Thyroid gland (tissue), 4 donors: ENCODE measurements around the gene PPHLN1. TPM values are rescaled to one million over a fixed set of nuclear protein-coding genes. Genes with fewer than 3 reads are reported as not detected.

Source experiments
- DNase-seq, 2 donors: peaks; one replicate each; pipeline ENCODE4 v3.0.0-alpha.2; 2019
- H3K27ac ChIP-seq, 3 donors: fragments of 200-600 bp; sonication (generic); 1 replicate in 2 of 3; 2 replicates in 1 of 3; pipeline ENCODE4 v1.5.1; 2016 to 2019; ENCODE audit warnings: mild to moderate bottlenecking in 1 of 3, moderate library complexity in 1 of 3
- H3K27me3 ChIP-seq: fragments of 200-600 bp; sonication (generic); one replicate; pipeline ENCODE4 v1.5.1; 2019
- H3K36me3 ChIP-seq, 2 donors: fragments of 200-600 bp; sonication (generic); one replicate each; pipeline ENCODE4 v1.5.1; 2016 to 2019
- H3K4me1 ChIP-seq, 2 donors: fragments of 200-600 bp; sonication (generic); one replicate each; pipeline ENCODE4 v1.5.1; 2017 to 2019
- H3K4me3 ChIP-seq, 3 donors: fragments of 200-600 bp; sonication (generic); replicated peaks in 1 of 3; 1 replicate in 2 of 3; 2 replicates in 1 of 3; pipeline ENCODE4 v1.5.1; 2016; ENCODE audit warnings: mild to moderate bottlenecking in 1 of 3
- H3K9me3 ChIP-seq: fragments of 200-600 bp; sonication (generic); one replicate; pipeline ENCODE4 v1.5.1; 2017
- POLR2A ChIP-seq, 2 donors: fragments of 450-650 bp; IDR thresholded peaks; one replicate each; pipeline ENCODE4 v1.6.1; 2017; ENCODE audit warnings: antibody characterized with exemption in 2 of 2, mild to moderate bottlenecking in 2 of 2, moderate library complexity in 1 of 2
- WGBS, 2 donors: methylation state at CpG; one replicate each; pipeline ENCODE4 v1.1.5; 2017; 5-methylcytosine and 5-hydroxymethylcytosine counted together
- intact Hi-C: fragments of 100-400 bp; cut with DNase I; formaldehyde crosslinking; loops from one replicate; pipeline ENCODE4 v1.15.1; 2023
- total RNA-seq, 4 donors: library from RNA; depleted of rRNA; stranded (reverse); fragments of >200 nt; gene quantifications; one replicate each; pipeline ENCODE4 v1.2.3, GENCODE V29; 2016
- TF ChIP-seq, protein P1 (sequence below), 6 experiments: fragments of 200-600 bp in 3 of 6; fragments of 450-650 bp in 3 of 6; sonication (generic) in 3 of 6; IDR thresholded peaks; one replicate each; pipeline ENCODE4 v1.5.1; 2016 to 2019; ENCODE audit warnings: antibody characterized with exemption in 6 of 6, mild to moderate bottlenecking in 2 of 6, inconsistent platforms in 1 of 6, moderate library complexity in 1 of 6

The PPHLN1 gene
- total RNA-seq, 4 donors from 2014 or later, result 57.9 to 91.3 (median 66.3) TPM

DNA sequence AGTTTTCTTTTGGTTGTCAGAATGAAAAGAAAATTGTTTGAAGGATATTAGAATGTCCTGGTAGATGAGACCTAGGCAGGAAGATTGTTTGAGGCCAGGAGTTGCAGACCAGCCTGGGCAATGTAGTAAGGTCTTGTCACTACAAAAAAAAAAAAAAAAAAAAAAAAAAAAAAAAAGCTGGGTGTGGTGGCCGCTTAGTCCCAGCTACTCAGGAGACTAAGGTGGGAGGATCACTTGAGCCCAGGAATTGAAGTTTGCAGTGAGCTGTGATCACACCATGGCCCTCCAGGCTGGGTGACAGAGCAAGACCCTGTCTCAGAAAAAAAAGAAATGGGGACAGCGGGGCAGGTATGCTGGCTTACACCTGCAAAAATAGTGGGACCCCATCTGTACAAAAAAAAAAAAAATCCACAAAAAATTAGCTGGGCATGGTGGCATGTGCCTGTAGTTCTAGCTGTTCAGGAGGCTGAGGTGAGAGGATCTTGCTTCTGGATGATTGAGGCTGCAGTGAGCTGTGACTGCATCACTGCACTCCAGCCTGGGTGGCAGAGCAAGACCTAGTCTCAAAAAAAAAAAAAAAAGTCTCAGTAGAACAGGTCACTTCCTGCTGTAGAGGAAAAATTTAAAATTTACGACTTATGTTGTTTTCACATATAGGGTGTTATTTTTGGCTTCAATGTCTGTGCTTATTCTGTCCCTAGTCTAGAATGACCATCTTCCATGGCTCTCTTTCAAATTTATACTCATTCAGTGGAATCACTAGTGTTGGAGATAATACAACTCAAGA is 70.7 kb downstream of the PPHLN1 start:
- 92 to 94% methylated on average over 3 of the region's 3 CpGs for WGBS, 2 donors
- Histone ChIP-seq H3K9me3 (no peaks in the 10 kb centered on the region), H3K4me3 (no peak overlapping the region), H3K27me3 (no peaks in the 10 kb centered on the region), H3K36me3 (peaks cover 0 to 3% of the 10 kb centered on the region in 2 donors), H3K4me1 (no peaks in the 10 kb centered on the region), H3K27ac (no peak overlapping the region)
- no peak for DNase-seq
- no peak for TF ChIP-seq POLR2A (IDR thresholded peaks at IDR 0.05)
- TF ChIP-seq, protein P1, sequence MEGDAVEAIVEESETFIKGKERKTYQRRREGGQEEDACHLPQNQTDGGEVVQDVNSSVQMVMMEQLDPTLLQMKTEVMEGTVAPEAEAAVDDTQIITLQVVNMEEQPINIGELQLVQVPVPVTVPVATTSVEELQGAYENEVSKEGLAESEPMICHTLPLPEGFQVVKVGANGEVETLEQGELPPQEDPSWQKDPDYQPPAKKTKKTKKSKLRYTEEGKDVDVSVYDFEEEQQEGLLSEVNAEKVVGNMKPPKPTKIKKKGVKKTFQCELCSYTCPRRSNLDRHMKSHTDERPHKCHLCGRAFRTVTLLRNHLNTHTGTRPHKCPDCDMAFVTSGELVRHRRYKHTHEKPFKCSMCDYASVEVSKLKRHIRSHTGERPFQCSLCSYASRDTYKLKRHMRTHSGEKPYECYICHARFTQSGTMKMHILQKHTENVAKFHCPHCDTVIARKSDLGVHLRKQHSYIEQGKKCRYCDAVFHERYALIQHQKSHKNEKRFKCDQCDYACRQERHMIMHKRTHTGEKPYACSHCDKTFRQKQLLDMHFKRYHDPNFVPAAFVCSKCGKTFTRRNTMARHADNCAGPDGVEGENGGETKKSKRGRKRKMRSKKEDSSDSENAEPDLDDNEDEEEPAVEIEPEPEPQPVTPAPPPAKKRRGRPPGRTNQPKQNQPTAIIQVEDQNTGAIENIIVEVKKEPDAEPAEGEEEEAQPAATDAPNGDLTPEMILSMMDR (IDR thresholded peaks at IDR 0.05), result no peak
- intact Hi-C loops, result no loop called here

DNA sequence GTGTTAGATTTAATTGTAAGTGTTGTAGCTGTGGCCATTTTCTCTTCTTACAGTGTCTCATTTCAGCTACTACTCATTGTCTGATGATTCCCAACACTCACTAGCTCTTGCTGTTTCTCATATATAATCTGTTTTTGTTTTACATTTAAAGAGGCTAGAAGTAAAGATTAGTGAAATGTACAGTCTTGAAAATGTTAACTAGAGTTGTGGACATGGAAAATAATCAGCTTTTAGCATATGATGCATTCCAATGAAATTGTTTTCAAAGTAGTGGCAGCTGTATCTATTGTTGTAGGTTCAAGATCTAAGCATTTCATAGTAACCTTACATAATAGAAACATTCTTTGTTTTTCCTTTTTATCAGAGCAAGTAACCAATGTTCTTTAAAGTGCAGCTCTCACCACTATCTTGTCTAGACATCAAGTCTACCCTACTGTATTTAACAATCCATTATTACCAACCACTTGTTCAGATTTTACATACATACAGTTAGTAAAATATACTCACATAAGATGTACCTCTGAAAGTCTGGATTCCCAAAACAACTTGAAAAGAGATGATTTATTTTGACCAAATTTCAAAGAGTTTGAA is 76.9 kb downstream of the PPHLN1 start:
- Histone ChIP-seq H3K27me3 (no peaks in the 10 kb centered on the region), H3K4me3 (no peak overlapping the region), H3K36me3 (peaks cover 0 to 4% of the 10 kb centered on the region in 2 donors), H3K9me3 (no peaks in the 10 kb centered on the region), H3K27ac (no peak overlapping the region), H3K4me1 (no peaks in the 10 kb centered on the region)
- intact Hi-C loops, result no loop called here
- TF ChIP-seq, protein P1 (IDR thresholded peaks at IDR 0.05), result no peak
- TF ChIP-seq POLR2A (IDR thresholded peaks at IDR 0.05), result no peak
- no peak for DNase-seq

DNA sequence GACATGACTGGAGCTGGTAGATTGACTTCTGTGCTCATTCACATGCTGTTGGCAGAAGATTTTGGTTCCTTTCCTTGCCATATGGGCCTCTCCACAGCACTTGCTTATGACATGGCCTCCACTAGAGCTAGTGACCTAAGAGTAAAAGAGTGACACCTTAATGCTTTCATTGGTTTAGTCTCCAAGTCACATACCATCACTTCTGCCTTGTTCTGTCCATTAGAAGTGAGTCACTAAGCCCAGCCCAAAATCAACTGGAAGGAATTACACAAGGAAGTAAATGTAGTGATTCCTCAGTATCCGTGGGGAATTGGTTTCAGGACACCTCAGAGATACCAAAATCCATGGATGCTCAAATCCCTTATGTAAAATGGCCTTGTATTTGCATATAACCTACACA is 81.3 kb downstream of the PPHLN1 start:
- TF ChIP-seq, protein P1 (IDR thresholded peaks at IDR 0.05), result no peak
- TF ChIP-seq POLR2A (IDR thresholded peaks at IDR 0.05), result no peak
- 93 to 97% methylated on average over 1 of the region's 1 CpG for WGBS, 2 donors
- DNase-seq, result no peak
- Histone ChIP-seq H3K9me3 (no peaks in the 10 kb centered on the region), H3K36me3 (no peaks in the 10 kb centered on the region), H3K4me1 (no peaks in the 10 kb centered on the region), H3K27ac (no peak overlapping the region), H3K27me3 (no peaks in the 10 kb centered on the region), H3K4me3 (no peak overlapping the region)
- intact Hi-C loops, result no loop called here

DNA sequence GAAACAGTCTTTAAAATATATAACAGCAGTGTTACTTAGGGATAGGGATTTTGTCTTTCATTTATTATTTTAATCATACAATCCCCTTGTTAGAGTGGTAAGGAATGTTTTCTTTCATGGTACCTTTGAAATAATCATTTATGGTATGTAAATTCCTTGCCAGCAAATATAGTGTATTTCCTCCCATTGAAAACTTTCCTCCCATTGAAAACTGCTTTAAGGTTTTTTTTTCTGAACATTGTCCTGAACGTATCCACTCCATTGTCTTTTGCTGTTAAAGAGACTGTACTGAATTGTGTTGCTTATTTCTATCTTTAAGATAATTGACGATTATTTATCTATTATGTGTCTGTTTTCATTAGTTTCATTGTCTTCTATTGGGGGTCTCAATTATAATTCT is 83.5 kb downstream of the PPHLN1 start:
- H3K36me3 ChIP-seq, result no peaks in the 10 kb centered on the region
- DNase-seq, result no peak
- no peak overlapping the region for H3K27ac ChIP-seq
- TF ChIP-seq, protein P1 (IDR thresholded peaks at IDR 0.05), result no peak
- TF ChIP-seq POLR2A (IDR thresholded peaks at IDR 0.05), result no peak
- H3K27me3 ChIP-seq, result no peaks in the 10 kb centered on the region
- H3K9me3 ChIP-seq, result no peaks in the 10 kb centered on the region
- intact Hi-C loops, result no loop called here
- no peaks in the 10 kb centered on the region for H3K4me1 ChIP-seq
- WGBS, 2 donors, result 83% methylated on average over 2 of the region's 2 CpGs
- H3K4me3 ChIP-seq, result no peak overlapping the region

DNA sequence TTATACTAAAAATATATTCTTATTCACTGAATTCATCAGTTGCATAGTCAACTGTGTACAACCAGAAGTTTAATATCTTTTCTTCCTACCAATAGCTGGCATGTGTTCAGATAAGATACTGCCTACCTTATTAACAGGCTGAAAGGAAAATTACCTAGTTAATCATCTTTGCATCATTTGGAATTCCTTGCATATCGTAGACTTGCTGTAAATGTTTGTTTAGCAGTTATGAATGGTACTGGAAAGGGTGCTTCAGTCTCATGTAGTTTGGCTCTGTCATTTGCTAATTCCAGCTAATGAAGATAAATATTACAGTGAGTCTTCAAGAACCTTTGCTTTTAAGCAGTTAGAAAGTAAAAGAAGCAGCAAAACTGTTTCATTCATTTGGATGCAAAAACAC is 84.4 kb downstream of the PPHLN1 start:
- H3K36me3 ChIP-seq, result no peaks in the 10 kb centered on the region
- no peak for TF ChIP-seq POLR2A (IDR thresholded peaks at IDR 0.05)
- TF ChIP-seq, protein P1 (IDR thresholded peaks at IDR 0.05), result no peak
- intact Hi-C loops, result no loop called here
- 76 to 80% methylated on average over 1 of the region's 1 CpG for WGBS, 2 donors
- H3K9me3 ChIP-seq, result no peaks in the 10 kb centered on the region
- H3K4me1 ChIP-seq, result no peaks in the 10 kb centered on the region
- H3K27me3 ChIP-seq, result no peaks in the 10 kb centered on the region
- no peak for DNase-seq
- H3K4me3 ChIP-seq, result no peak overlapping the region
- H3K27ac ChIP-seq, result no peak overlapping the region
